K562 (cell line): Measurements from ENCODE around the gene WFIKKN1.

ENCODE experiments used
- CREB1 ChIP-seq, 2 experiments: sonication (generic) in 1 of 2; formaldehyde crosslinking in 1 of 2; IDR thresholded peaks; 2 replicates each; pipeline versions ENCODE4 v1.6.1 to v1.8.0; 2012 to 2022; ENCODE audit warnings: inconsistent platforms in 1 of 2, mild to moderate bottlenecking in 1 of 2, missing genetic modification reagents in 1 of 2, moderate library complexity in 1 of 2
- NELFE ChIP-seq: IDR thresholded peaks from 2 replicates; pipeline ENCODE4 v1.6.1; 2011; ENCODE audit warnings: mild to moderate bottlenecking; ENCODE audit not compliant: insufficient read depth, insufficient read length
- RBBP5 ChIP-seq: fragments of 200-600 bp; sonication (generic); IDR thresholded peaks from 2 replicates; pipeline ENCODE4 v1.6.1; 2012; ENCODE audit warnings: borderline replicate concordance, mild to moderate bottlenecking, low read length, control low read depth, inconsistent platforms; ENCODE audit not compliant: insufficient read depth, poor library complexity, severe bottlenecking
- THAP12 ChIP-seq: fragments of 250-450 bp; sonication (Bioruptor Pico); IDR thresholded peaks from 2 replicates; pipeline ENCODE4 v1.9.0; 2021; ENCODE audit warnings: mild to moderate bottlenecking, inconsistent platforms

GRCh38 chr16:592518-593306 lies 38.1 kb upstream of the WFIKKN1 start:
- TF ChIP-seq NELFE (no peak), RBBP5 (no peak), THAP12 (CRISPR knock-in tag) (no peak), CREB1 (IDR thresholded peaks at IDR 0.05) (no peak), CREB1 (CRISPR knock-in tag; IDR thresholded peaks at IDR 0.05) (no peak)
